Ishikawa (cell line): Measurements from ENCODE around the gene RPA1.

Experiments used
- EP300 ChIP-seq: IDR thresholded peaks from 2 replicates; pipeline ENCODE4 v1.6.1; 2012; ENCODE audit warnings: borderline replicate concordance
- FOXM1 ChIP-seq: IDR thresholded peaks from 2 replicates; pipeline ENCODE4 v1.6.1; 2012; ENCODE audit warnings: low read depth, borderline replicate concordance
- TAF1 ChIP-seq: IDR thresholded peaks from 2 replicates; pipeline ENCODE4 v1.6.1; 2012; ENCODE audit warnings: low read depth, mild to moderate bottlenecking
- TEAD4 ChIP-seq: IDR thresholded peaks from 2 replicates; pipeline ENCODE4 v1.6.1; 2012
- YY1 ChIP-seq: IDR thresholded peaks from 2 replicates; pipeline ENCODE4 v1.6.1; 2012; ENCODE audit warnings: low read depth

DNA sequence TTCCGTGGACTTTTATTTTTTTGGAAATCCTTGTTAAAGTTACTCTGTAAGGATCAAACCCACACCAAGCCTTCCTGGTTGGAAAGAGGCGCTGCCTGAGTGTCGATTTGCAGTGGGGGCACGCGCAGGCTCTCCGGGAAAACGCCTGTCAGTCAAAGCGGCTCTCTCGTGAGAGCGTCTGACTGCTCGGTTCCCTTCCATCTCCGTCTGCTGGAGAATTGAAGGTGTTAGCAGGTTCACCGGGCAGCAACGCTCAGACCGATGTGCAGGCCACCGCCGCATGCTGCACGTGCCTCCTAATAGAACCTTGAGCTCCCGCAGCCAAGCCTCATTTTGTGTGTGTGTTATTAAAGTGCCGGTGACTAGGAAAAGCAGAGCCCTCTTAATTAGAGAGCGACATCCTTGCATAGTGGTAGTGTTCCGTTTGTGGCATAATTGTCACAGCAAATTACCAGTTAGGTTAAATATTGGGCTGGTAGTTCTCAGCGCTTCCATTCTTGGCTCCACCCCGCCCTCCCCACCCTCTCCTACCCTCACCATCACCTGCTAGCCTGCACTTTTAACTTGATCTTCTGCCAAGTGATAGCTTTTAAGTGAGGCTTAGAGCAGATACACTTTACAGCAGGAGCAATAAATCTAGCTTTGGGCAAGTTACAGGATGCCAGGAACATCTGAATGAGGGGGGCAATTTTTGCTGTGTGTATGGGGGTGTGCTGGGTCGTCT lies 75.5 kb downstream of the RPA1 start:
- TF ChIP-seq TAF1: no peak
- TF ChIP-seq TEAD4: no peak
- TF ChIP-seq FOXM1: no peak
- no peak for TF ChIP-seq YY1
- no peak for TF ChIP-seq EP300
